Stimulated activated memory B cell treated with anti-CD40 and anti-IgM and Interleukin-4, amounts not matched to agents 10 μg/mL and 1 μg/mL and 100 μg/mL, for 72 hours (primary cell): Measurements from ENCODE around the gene SAA1.

Experiments used
- ATAC-seq: fragments of 150-1000 bp; cut with Tn5 transposase; 2 replicates; pipeline ENCODE4 v1.10.0; 2021
- H3K27ac Mint-ChIP-seq: one replicate; pipeline ENCODE4 v1.8.0; 2022; ENCODE audit warnings: mild to moderate bottlenecking, mixed read lengths
- H3K27me3 Mint-ChIP-seq: one replicate; pipeline ENCODE4 v1.8.0; 2022; ENCODE audit warnings: mixed read lengths
- H3K36me3 Mint-ChIP-seq: one replicate; pipeline ENCODE4 v1.8.0; 2022; ENCODE audit warnings: mixed read lengths
- H3K4me1 Mint-ChIP-seq: one replicate; pipeline ENCODE4 v1.8.0; 2022; ENCODE audit warnings: mixed read lengths
- H3K4me3 Mint-ChIP-seq: one replicate; pipeline ENCODE4 v1.8.0; 2022; ENCODE audit warnings: mild to moderate bottlenecking, moderate library complexity, mixed read lengths
- H3K9me3 Mint-ChIP-seq: one replicate; pipeline ENCODE4 v1.8.0; 2022; ENCODE audit warnings: mixed read lengths

The SAA1 gene

GRCh38 chr11:18271206-18271605, 5.1 kb downstream of the SAA1 start:
- no peak for ATAC-seq
- Mint-ChIP-seq H3K4me3 (no peak overlapping the region), H3K27ac (peak overlapping the region; percentile 23), H3K36me3 (peaks cover 5% of the 10 kb centered on the region), H3K27me3 (no peaks in the 10 kb centered on the region), H3K9me3 (no peaks in the 10 kb centered on the region), H3K4me1 (peaks cover 10% of the 10 kb centered on the region)

GRCh38 chr11:18277565-18278271, 11.7 kb downstream of the SAA1 start:
- ATAC-seq: no peak
- Mint-ChIP-seq H3K4me1 (peaks cover 27% of the 10 kb centered on the region), H3K36me3 (peaks cover 46% of the 10 kb centered on the region), H3K9me3 (no peaks in the 10 kb centered on the region), H3K4me3 (no peak overlapping the region), H3K27me3 (no peaks in the 10 kb centered on the region), H3K27ac (peak overlapping the region; percentile 30)

DNA sequence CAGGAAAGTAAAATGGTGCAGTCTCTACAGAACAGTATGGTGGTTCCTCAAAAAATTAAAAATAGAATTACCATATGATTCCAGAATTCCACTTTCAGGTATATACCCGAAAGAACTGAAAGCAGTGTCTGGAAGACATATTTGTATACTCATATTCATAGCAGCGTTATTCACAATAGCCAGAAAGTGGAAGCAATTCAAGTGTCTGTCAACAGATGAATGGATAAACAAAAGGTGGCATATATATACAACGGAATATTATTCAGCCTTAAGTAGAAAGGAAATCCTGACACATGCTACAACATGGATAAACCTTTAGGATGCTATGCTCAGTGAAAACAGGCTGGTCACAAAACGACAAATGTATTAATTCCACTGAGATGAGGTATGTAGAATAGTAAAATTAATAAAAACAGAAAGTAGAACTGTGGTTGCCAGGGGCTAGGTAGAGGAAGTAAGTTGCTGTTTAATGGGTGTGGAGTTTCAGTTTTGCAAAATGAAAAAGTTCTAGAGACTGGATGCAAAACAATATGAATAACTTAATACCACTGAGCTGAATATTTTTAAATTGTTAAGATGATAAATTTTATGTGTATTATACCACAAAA, 14.5 kb downstream of the SAA1 start:
- peaks cover 33% of the 10 kb centered on the region for H3K4me1 Mint-ChIP-seq
- peak; percentile 91 for ATAC-seq
- peak overlapping the region; percentile 72 for H3K4me3 Mint-ChIP-seq
- H3K27me3 Mint-ChIP-seq: no peaks in the 10 kb centered on the region
- peaks cover 69% of the 10 kb centered on the region for H3K36me3 Mint-ChIP-seq
- H3K9me3 Mint-ChIP-seq: no peaks in the 10 kb centered on the region
- H3K27ac Mint-ChIP-seq: peak overlapping the region; percentile 91

DNA sequence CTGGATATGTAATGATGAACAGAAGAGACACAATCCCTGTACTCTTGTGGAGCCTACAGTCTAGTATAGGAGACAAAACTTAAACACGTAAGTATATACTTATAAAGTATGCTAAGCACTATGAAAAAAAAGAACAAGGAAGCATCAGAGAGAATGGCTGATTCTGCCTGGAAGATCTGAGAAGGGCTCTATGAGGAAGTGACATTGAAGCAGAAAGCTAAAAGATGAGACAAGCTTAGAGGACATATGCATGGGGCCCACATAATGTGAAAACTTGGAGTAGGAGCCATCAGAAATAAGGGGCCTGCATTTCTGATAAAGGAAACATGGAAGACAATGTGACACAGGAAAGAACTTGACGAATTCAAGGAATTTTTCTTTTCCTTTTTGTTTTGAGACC, 16.6 kb downstream of the SAA1 start:
- peak; percentile 66 for ATAC-seq
- H3K4me3 Mint-ChIP-seq: peak overlapping the region; percentile 4
- peaks cover 33% of the 10 kb centered on the region for H3K4me1 Mint-ChIP-seq
- H3K9me3 Mint-ChIP-seq: no peaks in the 10 kb centered on the region
- H3K27ac Mint-ChIP-seq: peak overlapping the region; percentile 91
- H3K36me3 Mint-ChIP-seq: peaks cover 74% of the 10 kb centered on the region
- H3K27me3 Mint-ChIP-seq: no peaks in the 10 kb centered on the region

DNA sequence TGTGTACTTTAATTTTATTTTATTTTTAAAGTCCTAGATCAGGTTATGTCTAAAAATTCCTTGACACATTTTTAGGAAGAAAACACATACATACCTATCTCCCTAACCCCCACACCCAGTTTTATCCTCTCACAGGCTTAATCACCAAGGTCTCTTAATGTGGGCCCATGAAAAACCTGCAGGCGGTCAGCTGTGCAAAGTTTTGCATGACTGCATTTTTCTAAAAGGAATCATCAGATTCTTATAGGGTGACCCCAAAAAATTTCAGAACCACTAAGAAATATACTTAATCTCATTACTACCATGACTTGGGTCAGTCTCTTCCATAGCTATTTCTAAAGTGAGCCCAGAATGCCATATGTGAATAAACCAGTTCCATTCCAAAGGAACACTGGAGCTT, 19.8 kb downstream of the SAA1 start:
- Mint-ChIP-seq H3K9me3 (no peaks in the 10 kb centered on the region), H3K4me3 (no peak overlapping the region), H3K27ac (no peak overlapping the region), H3K4me1 (peaks cover 21% of the 10 kb centered on the region), H3K27me3 (no peaks in the 10 kb centered on the region), H3K36me3 (peaks cover 71% of the 10 kb centered on the region)
- no peak for ATAC-seq

GRCh38 chr11:18288911-18289310, 22.8 kb downstream of the SAA1 start:
- Mint-ChIP-seq H3K27ac (no peak overlapping the region), H3K27me3 (no peaks in the 10 kb centered on the region), H3K4me1 (no peaks in the 10 kb centered on the region), H3K4me3 (no peak overlapping the region), H3K36me3 (peaks cover 76% of the 10 kb centered on the region), H3K9me3 (no peaks in the 10 kb centered on the region)
- ATAC-seq: no peak

- no peaks in the 10 kb centered on the region for H3K27me3 Mint-ChIP-seq
- peaks cover 5% of the 10 kb centered on the region for H3K4me1 Mint-ChIP-seq
- no peak overlapping the region for H3K4me3 Mint-ChIP-seq
- peaks cover 81% of the 10 kb centered on the region for H3K36me3 Mint-ChIP-seq
- H3K9me3 Mint-ChIP-seq: no peaks in the 10 kb centered on the region
- H3K27ac Mint-ChIP-seq: no peak overlapping the region
- ATAC-seq: no peak
Measured at GRCh38 chr11:18294862-18295261, 28.8 kb downstream of the SAA1 start.

DNA sequence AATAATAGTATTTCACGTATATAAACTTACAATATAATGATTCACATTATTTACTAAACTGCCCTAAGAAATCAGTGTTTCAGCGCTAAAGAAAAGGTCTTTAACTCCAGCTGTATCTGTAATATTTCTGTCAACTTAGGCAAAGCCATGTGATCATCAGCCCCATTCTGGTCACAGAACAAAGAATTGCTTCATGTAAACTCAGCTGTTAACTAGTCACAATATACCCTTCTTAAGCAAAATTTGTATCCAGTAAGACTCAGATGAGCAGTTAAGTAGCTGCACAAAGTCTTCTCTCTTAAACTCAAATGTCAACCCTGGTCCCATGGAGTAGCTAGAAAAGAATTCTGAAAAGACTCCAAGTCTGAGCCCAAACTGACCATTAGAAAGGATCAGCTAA, 29.3 kb downstream of the SAA1 start:
- H3K27ac Mint-ChIP-seq: no peak overlapping the region
- peaks cover 82% of the 10 kb centered on the region for H3K36me3 Mint-ChIP-seq
- no peaks in the 10 kb centered on the region for H3K9me3 Mint-ChIP-seq
- no peaks in the 10 kb centered on the region for H3K27me3 Mint-ChIP-seq
- H3K4me1 Mint-ChIP-seq: peaks cover 6% of the 10 kb centered on the region
- H3K4me3 Mint-ChIP-seq: no peak overlapping the region
- no peak for ATAC-seq

- no peak for ATAC-seq
- peaks cover 6% of the 10 kb centered on the region for H3K4me1 Mint-ChIP-seq
- no peak overlapping the region for H3K27ac Mint-ChIP-seq
- no peaks in the 10 kb centered on the region for H3K9me3 Mint-ChIP-seq
- H3K4me3 Mint-ChIP-seq: no peak overlapping the region
- H3K36me3 Mint-ChIP-seq: peaks cover 79% of the 10 kb centered on the region
- H3K27me3 Mint-ChIP-seq: no peaks in the 10 kb centered on the region
Measured at GRCh38 chr11:18299721-18300120, 33.7 kb downstream of the SAA1 start.

GRCh38 chr11:18304745-18305144, 38.7 kb downstream of the SAA1 start:
- Mint-ChIP-seq H3K4me1 (peaks cover 3% of the 10 kb centered on the region), H3K36me3 (peaks cover 73% of the 10 kb centered on the region), H3K9me3 (no peaks in the 10 kb centered on the region), H3K4me3 (no peak overlapping the region), H3K27ac (no peak overlapping the region), H3K27me3 (no peaks in the 10 kb centered on the region)
- no peak for ATAC-seq

GRCh38 chr11:18307461-18308139, 41.5 kb downstream of the SAA1 start:
- no peak for ATAC-seq
- Mint-ChIP-seq H3K36me3 (peaks cover 59% of the 10 kb centered on the region), H3K9me3 (no peaks in the 10 kb centered on the region), H3K4me1 (peaks cover 17% of the 10 kb centered on the region), H3K27ac (no peak overlapping the region), H3K4me3 (no peak overlapping the region), H3K27me3 (no peaks in the 10 kb centered on the region)

- no peak for ATAC-seq
- H3K36me3 Mint-ChIP-seq: peaks cover 53% of the 10 kb centered on the region
Measured at GRCh38 chr11:18308242-18308641, 42.2 kb downstream of the SAA1 start.

DNA sequence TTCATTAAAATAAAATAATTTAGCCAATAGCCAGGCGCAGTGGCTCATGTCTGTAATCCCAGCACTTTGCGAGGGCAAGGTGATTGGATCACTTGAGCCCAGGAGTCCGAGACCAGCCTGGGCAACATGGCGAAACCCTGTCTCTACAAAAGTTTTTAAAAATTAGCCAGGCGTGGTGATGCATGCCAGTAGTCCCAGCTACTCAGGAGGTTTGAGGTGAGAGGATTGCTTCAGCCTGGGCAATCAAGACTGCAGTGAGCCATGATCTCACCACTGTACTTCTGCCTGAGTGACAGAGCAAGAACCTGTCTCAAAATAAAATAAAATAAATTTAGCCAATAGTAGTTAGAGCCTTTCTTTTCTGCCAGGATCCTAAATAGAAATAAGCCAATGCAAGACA, 43.6 kb downstream of the SAA1 start:
- ATAC-seq: no peak
- peaks cover 19% of the 10 kb centered on the region for H3K4me1 Mint-ChIP-seq
- no peak overlapping the region for H3K27ac Mint-ChIP-seq
- peaks cover 47% of the 10 kb centered on the region for H3K36me3 Mint-ChIP-seq
- H3K27me3 Mint-ChIP-seq: no peaks in the 10 kb centered on the region
- no peak overlapping the region for H3K4me3 Mint-ChIP-seq
- H3K9me3 Mint-ChIP-seq: no peaks in the 10 kb centered on the region

More at GRCh38 chr11:18308242-18308641, 42.2 kb downstream of the SAA1 start:
- Mint-ChIP-seq H3K27ac (no peak overlapping the region), H3K4me1 (peaks cover 17% of the 10 kb centered on the region), H3K27me3 (no peaks in the 10 kb centered on the region), H3K4me3 (no peak overlapping the region), H3K9me3 (no peaks in the 10 kb centered on the region)

DNA sequence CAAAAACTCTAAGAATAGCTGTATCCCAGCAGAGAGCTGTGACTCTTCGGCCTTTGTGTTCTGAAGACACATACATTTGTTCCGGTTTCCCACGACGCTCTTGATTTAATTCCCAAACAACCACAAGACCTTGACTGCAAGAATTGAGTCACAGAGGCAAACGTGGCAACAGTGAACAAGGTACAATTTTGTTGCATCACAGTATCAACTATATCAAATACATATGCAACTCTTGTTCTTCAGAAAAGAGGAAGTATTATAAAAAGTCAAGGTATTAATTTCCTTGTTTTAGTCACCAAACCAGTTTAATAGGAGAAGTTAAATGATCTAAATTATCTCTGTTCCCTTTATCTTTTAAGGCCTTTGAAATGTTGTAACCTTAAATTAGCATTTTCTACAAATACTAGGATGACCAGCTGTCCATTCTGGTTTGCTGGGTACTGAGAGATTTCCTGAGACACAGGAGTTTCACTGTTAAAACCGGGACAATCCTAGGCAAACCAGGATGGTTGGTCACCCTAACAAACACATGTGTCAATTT, 44.8 kb downstream of the SAA1 start:
- Mint-ChIP-seq H3K4me1 (peaks cover 26% of the 10 kb centered on the region), H3K36me3 (peaks cover 51% of the 10 kb centered on the region), H3K9me3 (no peaks in the 10 kb centered on the region), H3K4me3 (no peak overlapping the region), H3K27me3 (no peaks in the 10 kb centered on the region), H3K27ac (peak overlapping the region; percentile 36)
- peak; percentile 88 for ATAC-seq

GRCh38 chr11:18312012-18312411, 45.9 kb downstream of the SAA1 start:
- Mint-ChIP-seq H3K4me1 (peaks cover 26% of the 10 kb centered on the region), H3K27me3 (no peaks in the 10 kb centered on the region), H3K27ac (peak overlapping the region; percentile 36), H3K4me3 (no peak overlapping the region), H3K9me3 (no peaks in the 10 kb centered on the region), H3K36me3 (peaks cover 42% of the 10 kb centered on the region)
- no peak for ATAC-seq
